ENCODE results near the gene CD3E.
"Not testable (repeated sequence)": the region's sequence is repeated elsewhere in the genome, so short reads cannot be mapped to it uniquely, and the experiment has no call there.

Gene CD3E

DNA sequence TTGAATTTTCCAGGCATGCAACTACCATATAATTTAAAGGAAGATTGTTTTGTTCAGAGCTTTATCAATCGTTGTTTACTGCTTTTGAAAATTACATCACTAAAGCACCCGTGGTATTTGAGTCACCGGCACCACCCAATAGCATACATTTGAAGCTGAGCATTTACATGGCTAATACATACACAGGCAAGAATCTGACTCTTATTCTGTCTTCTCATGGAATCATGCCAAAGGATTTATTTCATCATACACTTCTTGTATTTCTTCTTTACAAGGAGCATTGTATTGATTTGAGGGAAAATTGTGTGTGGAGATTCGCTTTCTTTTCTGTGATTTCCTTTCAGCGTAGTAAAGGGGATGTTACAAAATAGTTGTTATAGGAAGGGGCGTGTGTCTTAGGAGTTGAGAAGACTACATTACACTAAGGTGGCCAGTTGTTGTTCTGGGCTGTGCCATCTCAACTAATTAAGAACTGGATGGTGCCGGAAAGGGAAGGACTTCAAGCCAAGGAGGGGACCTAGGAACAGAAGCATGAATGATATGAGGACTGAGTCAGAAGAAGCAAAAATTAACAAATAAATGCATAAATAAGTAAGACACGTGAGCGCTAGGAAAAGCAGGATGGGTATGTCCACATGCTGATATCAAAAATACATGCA lies 12.9 kb upstream of the CD3E start:
- no peak for DNase-seq

DNA sequence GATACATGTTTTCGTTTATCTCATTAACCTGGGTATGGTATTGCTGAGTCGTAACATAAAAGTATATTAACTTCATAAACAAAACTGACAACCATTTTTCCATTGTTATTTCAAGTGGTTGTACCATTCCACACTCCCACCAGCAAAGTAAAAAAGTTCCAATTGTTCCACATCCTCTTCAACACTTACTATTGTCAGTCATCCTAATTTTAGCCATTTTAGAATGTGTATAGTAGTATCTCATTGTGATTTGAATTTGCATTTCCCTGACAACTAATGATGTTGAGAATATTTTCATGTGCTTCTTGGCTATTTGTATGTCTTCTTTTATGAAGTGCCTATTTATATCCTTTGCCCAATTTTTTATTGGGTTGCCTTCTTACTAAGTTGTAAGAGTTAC lies 10.5 kb upstream of the CD3E start:
- DNase-seq: no peak

GRCh38 chr11:118295199-118295598 lies 9.3 kb upstream of the CD3E start:
- no peak for DNase-seq

DNA sequence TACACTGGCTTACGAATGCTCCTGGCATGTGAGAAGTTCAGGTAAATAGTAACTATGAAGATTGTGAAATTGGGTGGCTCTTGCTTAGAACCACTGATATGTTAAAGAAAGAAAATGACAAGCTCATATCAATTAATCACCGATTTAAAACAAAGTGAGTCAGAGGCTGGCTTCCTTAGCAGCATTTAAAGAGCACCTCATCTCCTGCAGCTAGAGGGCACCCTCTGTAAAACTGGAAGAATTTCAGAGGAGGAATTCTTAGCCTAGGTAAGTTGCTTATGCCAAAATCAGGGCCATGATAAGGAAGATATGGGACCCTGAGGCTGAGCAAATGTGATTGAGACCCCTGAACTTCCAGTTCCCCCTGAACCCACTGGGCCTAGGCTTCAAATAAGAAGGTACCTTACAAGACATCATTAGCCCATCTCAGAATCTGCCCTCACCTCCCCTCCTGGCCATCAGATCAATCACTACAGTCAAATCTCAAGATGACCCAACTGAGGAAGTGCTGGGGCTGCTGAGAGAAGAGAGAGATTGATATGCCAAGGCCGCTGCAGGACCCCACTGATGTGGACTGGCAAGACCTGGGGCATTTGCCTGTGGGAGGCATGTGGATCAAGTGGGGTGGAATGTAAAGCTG lies 8.6 kb upstream of the CD3E start:
- no peak for DNase-seq

GRCh38 chr11:118301600-118302195 lies 2.8 kb upstream of the CD3E start:
- DNase-seq: no peak

- DNase-seq: no peak
These were observed 333 bp upstream of the CD3E start for GRCh38 chr11:118304227-118304567.

DNA sequence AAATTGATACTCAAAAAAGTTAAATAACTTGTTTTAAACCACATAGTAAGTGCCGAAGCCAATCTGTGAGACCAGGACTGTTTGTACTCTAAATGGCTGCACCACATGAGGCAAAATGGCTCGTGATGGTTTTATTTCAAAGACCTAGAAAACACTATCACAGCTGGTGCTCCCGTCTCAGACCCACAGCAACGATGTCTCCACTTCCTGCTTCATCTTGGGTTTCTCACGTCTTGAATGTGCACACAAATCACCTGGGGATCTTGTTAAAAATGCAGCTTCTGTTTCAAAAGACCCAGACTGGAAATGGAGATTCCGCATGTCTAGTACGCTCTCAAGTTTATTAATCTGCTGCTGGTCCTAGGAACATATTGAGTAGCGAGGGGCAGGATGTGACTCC lies 1.2 kb downstream of the CD3E start:
- DNase-seq: no peak

DNA sequence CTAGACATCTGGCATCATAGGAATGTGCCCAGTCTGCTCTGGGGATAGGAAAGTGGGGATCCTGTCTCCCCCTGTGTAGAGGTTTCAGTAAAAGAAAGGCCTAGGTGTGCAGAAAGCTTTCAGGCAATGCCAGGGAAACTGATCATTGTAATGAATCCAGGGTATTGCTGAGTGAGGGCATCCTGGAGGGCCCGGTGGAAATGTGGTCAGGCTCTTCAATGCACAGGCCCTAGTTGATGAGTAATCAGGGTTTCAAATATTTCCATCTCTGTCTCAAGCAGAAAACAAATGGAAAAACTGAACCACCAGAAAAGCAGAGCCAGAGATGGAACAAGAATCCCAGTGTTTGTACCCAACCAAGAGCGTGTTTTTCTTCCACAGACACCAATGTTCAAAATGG lies 2.0 kb downstream of the CD3E start:
- DNase-seq: no peak

DNA sequence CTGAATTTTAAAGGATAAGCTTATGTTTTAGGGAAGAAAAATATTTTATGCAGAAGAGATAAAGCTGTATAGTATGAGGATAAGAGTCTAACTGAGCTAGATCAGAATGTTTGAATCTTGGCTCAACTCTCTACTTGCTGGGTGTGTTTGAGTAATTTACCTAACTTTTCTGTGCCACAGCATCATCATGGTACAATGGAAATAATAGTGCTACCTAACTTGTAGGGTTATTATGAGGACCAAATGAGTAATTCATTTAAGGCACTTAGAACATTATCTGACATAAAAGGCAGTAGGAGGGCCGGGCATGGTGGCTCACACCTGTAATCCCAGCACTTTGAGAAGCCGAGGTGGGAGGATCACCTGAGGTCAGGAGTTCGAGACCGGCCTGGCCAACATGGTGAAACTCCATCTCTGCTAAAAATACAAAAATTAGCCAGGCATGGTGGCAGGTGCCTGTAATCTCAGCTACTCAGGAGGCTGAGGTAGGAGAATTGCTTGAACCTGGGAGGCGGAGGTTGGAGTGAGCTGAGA lies 4.5 kb downstream of the CD3E start:
- not testable (repeated sequence) for DNase-seq

- DNase-seq: no peak
These were observed 5.7 kb downstream of the CD3E start for GRCh38 chr11:118310271-118310670.

GRCh38 chr11:118310781-118311485 lies 6.4 kb downstream of the CD3E start:
- DNase-seq: no peak

- DNase-seq: no peak
These were observed 7.0 kb downstream of the CD3E start for GRCh38 chr11:118311518-118311917.

GRCh38 chr11:118312328-118312727 lies 7.8 kb downstream of the CD3E start:
- DNase-seq: no peak

DNA sequence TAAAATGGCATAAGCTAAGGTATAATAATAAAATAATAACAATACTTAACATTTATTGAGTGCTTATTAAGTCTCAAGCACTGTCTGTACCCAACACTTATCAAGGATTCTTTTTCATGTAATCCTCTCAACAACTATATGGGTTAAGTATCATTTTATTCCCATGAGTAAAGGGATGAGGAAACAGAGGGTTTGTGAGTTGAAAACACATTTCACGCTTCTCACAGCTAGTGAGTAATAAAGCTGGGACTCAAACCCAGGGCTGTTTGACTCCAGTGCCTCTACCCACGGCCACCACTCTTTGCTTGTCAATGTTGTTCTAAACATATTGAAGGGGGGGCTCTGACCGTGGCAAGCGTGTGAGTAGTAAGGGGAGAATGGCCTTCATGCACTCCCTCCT lies 8.7 kb downstream of the CD3E start:
- no peak for DNase-seq

- no peak for DNase-seq
These were observed 10.5 kb downstream of the CD3E start for GRCh38 chr11:118314988-118315411.

DNA sequence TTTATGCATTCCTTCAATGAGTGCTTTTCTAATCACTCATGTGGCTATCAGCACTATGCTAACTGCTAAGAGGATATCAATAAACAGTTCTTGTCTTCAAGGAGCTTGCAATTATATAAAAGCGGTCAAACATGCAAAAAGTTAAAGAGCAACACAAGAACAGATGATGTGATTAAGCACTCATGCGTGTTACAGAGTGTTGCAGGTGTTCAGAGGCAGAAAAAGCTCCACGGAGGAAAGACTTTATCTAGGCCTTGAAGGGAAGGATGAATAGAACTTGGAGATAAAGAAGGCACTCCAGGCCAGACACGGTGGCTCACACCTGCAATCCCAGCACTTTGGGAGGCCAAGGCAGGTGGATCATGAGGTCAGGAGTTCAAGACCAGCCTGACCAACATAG lies 13.6 kb downstream of the CD3E start:
- DNase-seq: no peak

GRCh38 chr11:118318581-118319336 lies 14.2 kb downstream of the CD3E start:
- no peak for DNase-seq

- no peak for DNase-seq
These were observed 14.8 kb downstream of the CD3E start for GRCh38 chr11:118319337-118319707.

- DNase-seq: no peak
These were observed 16.0 kb downstream of the CD3E start for GRCh38 chr11:118320515-118320914.

GRCh38 chr11:118321386-118322082 lies 17.0 kb downstream of the CD3E start:
- no peak for DNase-seq

GRCh38 chr11:118322721-118323120 lies 18.2 kb downstream of the CD3E start:
- no peak for DNase-seq

- no peak for DNase-seq
These were observed 20.8 kb downstream of the CD3E start for GRCh38 chr11:118325283-118325682.

All from NCI-H146 (cell line).